Sigmoid colon (tissue), 7 donors: ENCODE results near the gene DENND1C. TPM values are rescaled to one million over a fixed set of nuclear protein-coding genes. Genes with fewer than 3 reads are reported as not detected.

Experiments
- DNase-seq: peaks from one replicate; pipeline ENCODE4 v3.0.0-alpha.2; 2019
- H3K27ac ChIP-seq, 4 donors: fragments of 200-600 bp; sonication (generic); one replicate each; pipeline ENCODE4 v1.5.1; 2016 to 2019; ENCODE audit warnings: mild to moderate bottlenecking in 1 of 4
- H3K27me3 ChIP-seq, 3 donors: fragments of 200-600 bp; sonication (generic); one replicate each; pipeline ENCODE4 v1.5.1; 2019; ENCODE audit warnings: mild to moderate bottlenecking in 1 of 3
- H3K36me3 ChIP-seq, 4 donors: fragments of 200-600 bp; sonication (generic); one replicate each; pipeline ENCODE4 v1.5.1; 2016 to 2019
- H3K4me1 ChIP-seq, 4 donors: fragments of 200-600 bp; sonication (generic); one replicate each; pipeline ENCODE4 v1.5.1; 2017 to 2019
- H3K4me3 ChIP-seq, 4 donors: fragments of 200-600 bp; sonication (generic); one replicate each; pipeline ENCODE4 v1.5.1; 2017 to 2019; ENCODE audit warnings: mild to moderate bottlenecking in 2 of 4, moderate library complexity in 1 of 4
- H3K9me3 ChIP-seq, 4 donors: fragments of 200-600 bp in 3 of 4; sonication (generic) in 3 of 4; one replicate each; pipeline versions ENCODE4 v1.5.1 to v1.6.1; 2013 to 2019
- EP300 ChIP-seq, 4 donors: sonication (generic); formaldehyde crosslinking; IDR thresholded peaks; one replicate each; pipeline ENCODE4 v1.6.1; 2017; ENCODE audit warnings: antibody characterized with exemption in 4 of 4
- POLR2A ChIP-seq, 2 donors: fragments of 450-650 bp; IDR thresholded peaks; one replicate each; pipeline ENCODE4 v1.6.1; 2016; ENCODE audit warnings: antibody characterized with exemption in 2 of 2, mild to moderate bottlenecking in 2 of 2, moderate library complexity in 2 of 2
- POLR2AphosphoS5 ChIP-seq, 4 donors: sonication (generic); formaldehyde crosslinking; IDR thresholded peaks; one replicate each; pipeline ENCODE4 v1.6.1; 2017; ENCODE audit warnings: antibody characterized with exemption in 4 of 4
- WGBS, 2 donors: extraction: QIAGEN DNeasy Blood & Tissue Kit; methylation state at CpG; one replicate each; pipeline ENCODE4 v1.1.7; 2013; 5-methylcytosine and 5-hydroxymethylcytosine counted together
- intact Hi-C: fragments of 100-400 bp; cut with DNase I; formaldehyde crosslinking; loops from one replicate; pipeline ENCODE4 v1.15.1; 2023
- polyA plus RNA-seq, 3 donors: library from polyadenylated mRNA; stranded (reverse); fragments of 200-250 nt; gene quantifications; one replicate each; pipeline ENCODE4 v1.2.3, GENCODE V29; 2013
- total RNA-seq, 4 donors: library from RNA; depleted of rRNA; stranded (reverse); fragments of >200 nt; gene quantifications; one replicate each; pipeline ENCODE4 v1.1.0, GENCODE V29; 2016
- TF ChIP-seq, protein P1 (sequence below), 4 experiments: fragments of 450-650 bp in 3 of 4; fragments of 200-600 bp in 1 of 4; IDR thresholded peaks; one replicate each; pipeline ENCODE4 v1.5.1; 2016 to 2019; ENCODE audit warnings: antibody characterized with exemption in 4 of 4, mild to moderate bottlenecking in 3 of 4, moderate library complexity in 2 of 4
- donor health status: healthy with polysubstance abuse.
- donor health status: Bipolar disorder and iron deficiency.
- donor health status: healthy.

Gene DENND1C
- total and polyA plus RNA-seq, 7 donors = 0.99 to 18.1 (median 1.9) TPM; not detected in 1

- Histone ChIP-seq H3K4me1 (peaks cover 0 to 13% (median 13%) of the 10 kb centered on the region in 4 donors), H3K27ac (no peak overlapping the region), H3K36me3 (no peaks in the 10 kb centered on the region), H3K9me3 (no peaks in the 10 kb centered on the region), H3K27me3 (peaks cover 18 to 40% (median 24%) of the 10 kb centered on the region in 3 donors), H3K4me3 (no peak overlapping the region)
- DNase-seq = no peak
- intact Hi-C loops = no loop called here
- TF ChIP-seq EP300 (IDR thresholded peaks at IDR 0.05) (no peak), POLR2A (IDR thresholded peaks at IDR 0.05) (no peak), POLR2AphosphoS5 (IDR thresholded peaks at IDR 0.05) (no peak)
- TF ChIP-seq, protein P1, sequence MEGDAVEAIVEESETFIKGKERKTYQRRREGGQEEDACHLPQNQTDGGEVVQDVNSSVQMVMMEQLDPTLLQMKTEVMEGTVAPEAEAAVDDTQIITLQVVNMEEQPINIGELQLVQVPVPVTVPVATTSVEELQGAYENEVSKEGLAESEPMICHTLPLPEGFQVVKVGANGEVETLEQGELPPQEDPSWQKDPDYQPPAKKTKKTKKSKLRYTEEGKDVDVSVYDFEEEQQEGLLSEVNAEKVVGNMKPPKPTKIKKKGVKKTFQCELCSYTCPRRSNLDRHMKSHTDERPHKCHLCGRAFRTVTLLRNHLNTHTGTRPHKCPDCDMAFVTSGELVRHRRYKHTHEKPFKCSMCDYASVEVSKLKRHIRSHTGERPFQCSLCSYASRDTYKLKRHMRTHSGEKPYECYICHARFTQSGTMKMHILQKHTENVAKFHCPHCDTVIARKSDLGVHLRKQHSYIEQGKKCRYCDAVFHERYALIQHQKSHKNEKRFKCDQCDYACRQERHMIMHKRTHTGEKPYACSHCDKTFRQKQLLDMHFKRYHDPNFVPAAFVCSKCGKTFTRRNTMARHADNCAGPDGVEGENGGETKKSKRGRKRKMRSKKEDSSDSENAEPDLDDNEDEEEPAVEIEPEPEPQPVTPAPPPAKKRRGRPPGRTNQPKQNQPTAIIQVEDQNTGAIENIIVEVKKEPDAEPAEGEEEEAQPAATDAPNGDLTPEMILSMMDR (IDR thresholded peaks at IDR 0.05) = no peak
- WGBS, 2 donors = 39 to 75% methylated on average over 17 of the region's 17 CpGs
Observed at GRCh38 chr19:6499052-6499790, 17.6 kb upstream of the DENND1C start.

- no peaks in the 10 kb centered on the region for H3K36me3 ChIP-seq
- H3K9me3 ChIP-seq = no peaks in the 10 kb centered on the region
- DNase-seq = no peak
- no peak for TF ChIP-seq EP300 (IDR thresholded peaks at IDR 0.05)
- TF ChIP-seq, protein P1 (IDR thresholded peaks at IDR 0.05) = no peak
- 53 to 71% methylated on average over 7 of the region's 7 CpGs for WGBS, 2 donors
- H3K4me3 ChIP-seq = no peak overlapping the region
- intact Hi-C loops = no loop called here
- H3K27me3 ChIP-seq = peaks cover 18 to 34% (median 24%) of the 10 kb centered on the region in 3 donors
- peaks cover 0 to 13% (median 13%) of the 10 kb centered on the region in 4 donors for H3K4me1 ChIP-seq
- H3K27ac ChIP-seq = no peak overlapping the region
Observed at GRCh38 chr19:6498294-6499036, 16.9 kb upstream of the DENND1C start.

DNA sequence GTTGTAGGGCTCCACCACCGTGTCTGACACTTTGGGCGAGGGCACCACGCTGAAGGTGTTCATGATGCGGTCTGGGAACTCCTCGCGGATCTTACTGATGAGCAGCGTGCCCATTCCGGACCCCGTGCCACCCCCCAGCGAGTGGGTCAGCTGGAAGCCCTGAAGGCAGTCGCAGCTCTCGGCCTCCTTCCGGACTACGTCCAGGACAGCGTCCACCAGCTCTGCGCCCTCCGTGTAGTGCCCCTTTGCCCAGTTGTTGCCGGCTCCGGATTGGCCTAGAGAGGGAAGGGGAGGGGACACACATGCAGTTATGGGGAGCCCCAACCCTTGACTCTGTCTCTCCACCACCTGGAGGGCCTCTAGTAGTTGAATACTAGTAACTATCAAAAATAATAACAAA, 14.4 kb upstream of the DENND1C start:
- Histone ChIP-seq H3K9me3 (peaks cover 0 to 6% (median 4%) of the 10 kb centered on the region in 4 donors), H3K4me3 (no peak overlapping the region), H3K27me3 (peaks cover 0 to 8% (median 4%) of the 10 kb centered on the region in 3 donors), H3K27ac (no peak overlapping the region), H3K4me1 (no peaks in the 10 kb centered on the region), H3K36me3 (no peaks in the 10 kb centered on the region)
- no peak for DNase-seq
- intact Hi-C loops = no loop called here
- 94 to 97% methylated on average over 19 of the region's 19 CpGs for WGBS, 2 donors
- TF ChIP-seq POLR2AphosphoS5 (IDR thresholded peaks at IDR 0.05) = no peak
- TF ChIP-seq, protein P1 (IDR thresholded peaks at IDR 0.05) = no peak
- TF ChIP-seq EP300 (IDR thresholded peaks at IDR 0.05) = no peak
- no peak for TF ChIP-seq POLR2A (IDR thresholded peaks at IDR 0.05)

DNA sequence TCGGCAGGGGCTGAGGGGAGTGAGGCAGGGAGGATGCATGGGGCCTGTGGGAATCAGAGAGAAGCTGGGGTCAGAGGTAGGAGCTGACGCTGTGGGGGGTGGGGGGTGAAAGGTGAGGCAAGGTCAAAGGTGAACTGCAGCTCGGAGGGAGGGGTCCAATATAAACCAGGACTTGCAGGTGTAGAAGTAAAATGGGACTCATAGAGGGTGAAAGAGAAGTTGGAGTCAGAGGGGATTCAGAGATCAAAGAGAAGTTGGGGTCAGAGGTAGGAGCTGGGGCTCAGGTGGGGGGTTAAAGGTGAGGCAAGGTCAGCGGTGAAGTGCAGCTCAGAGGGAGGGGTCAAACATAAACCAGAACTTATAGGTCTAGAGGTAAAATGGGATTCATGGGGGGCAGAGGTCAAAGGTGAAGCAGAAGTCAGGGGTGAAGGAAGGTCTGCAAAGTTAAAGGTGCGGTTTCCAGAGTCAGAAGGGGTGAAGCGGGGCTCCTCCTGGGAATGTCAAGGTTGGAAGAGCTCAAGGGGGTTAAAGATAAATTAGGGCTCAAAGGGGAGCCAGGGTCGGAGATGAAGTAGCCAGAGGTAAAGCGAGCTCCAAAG, 12.9 kb upstream of the DENND1C start:
- 68 to 80% methylated on average over 8 of the region's 8 CpGs for WGBS, 2 donors
- H3K27ac ChIP-seq = no peak overlapping the region
- no peak for DNase-seq
- no peaks in the 10 kb centered on the region for H3K27me3 ChIP-seq
- peaks cover 0 to 6% (median 4%) of the 10 kb centered on the region in 4 donors for H3K9me3 ChIP-seq
- no peak overlapping the region for H3K4me3 ChIP-seq
- TF ChIP-seq POLR2A (IDR thresholded peaks at IDR 0.05) = no peak
- TF ChIP-seq EP300 (IDR thresholded peaks at IDR 0.05) = no peak
- TF ChIP-seq, protein P1 (IDR thresholded peaks at IDR 0.05) = no peak
- TF ChIP-seq POLR2AphosphoS5 (IDR thresholded peaks at IDR 0.05) = no peak
- no peaks in the 10 kb centered on the region for H3K4me1 ChIP-seq
- H3K36me3 ChIP-seq = no peaks in the 10 kb centered on the region
- intact Hi-C loops = no loop called here
